Measurements from ENCODE around the gene KCNQ1OT1. TPM values are rescaled to one million over a fixed set of nuclear protein-coding genes. Genes with fewer than 3 reads are reported as not detected.

KCNQ1OT1 gene
- total and polyA plus RNA-seq, 4 donors: 0.05 to 4.9 (median 0.61) TPM

- Histone ChIP-seq H3K4me1 (ENCODE audit: control insufficient read depth in 4 of 4, insufficient read depth in 4 of 4, low read length in 3 of 4) (peaks cover 0 to 17% (median 7%) of the 10 kb centered on the region in 4 donors), H3K4me3 (ENCODE audit: low read depth in 1 of 3, low read length in 3 of 3) (no peak overlapping the region), H3K27ac (ENCODE audit: low read depth in 1 of 2, low read length in 2 of 2) (no peak overlapping the region), H3K9ac (ENCODE audit: low read depth in 1 of 2, low read length in 2 of 2) (no peak overlapping the region), H3K27me3 (ENCODE audit: control insufficient read depth in 4 of 4, insufficient read depth in 4 of 4, low read length in 3 of 4) (no peaks in the 10 kb centered on the region), H3K36me3 (ENCODE audit: control insufficient read depth in 4 of 4, insufficient read depth in 3 of 4, low read depth in 1 of 4, low read length in 3 of 4) (no peaks in the 10 kb centered on the region), H3K9me3 (ENCODE audit: control insufficient read depth in 4 of 4, low read length in 3 of 4) (no peaks in the 10 kb centered on the region)
- TF ChIP-seq CTCF (IDR thresholded peaks at IDR 0.05; ENCODE audit: low read depth, low read length, missing input control) (no peak), YY1 (IDR thresholded peaks at IDR 0.05) (no peak), TAF1 (conservative IDR thresholded peaks at IDR 0.05) (no peak), ATF3 (IDR thresholded peaks at IDR 0.05) (no peak), GABPA (IDR thresholded peaks at IDR 0.05 in 1 of 2, conservative IDR thresholded peaks at IDR 0.05 in 1 of 2) (no peak), REST (IDR thresholded peaks at IDR 0.05) (no peak), RXRA (IDR thresholded peaks at IDR 0.05) (no peak), HNF4A (conservative IDR thresholded peaks at IDR 0.05) (no peak), FOXA2 (IDR thresholded peaks at IDR 0.05) (no peak), ZBTB33 (IDR thresholded peaks at IDR 0.05) (no peak), RAD21 (IDR thresholded peaks at IDR 0.05) (no peak), SP1 (IDR thresholded peaks at IDR 0.05) (no peak), EGR1 (IDR thresholded peaks at IDR 0.05; ENCODE audit: low read depth in 2 of 2) (no peak), MAX (IDR thresholded peaks at IDR 0.05) (no peak)
- 83% methylated on average over 9 of the region's 9 CpGs for WGBS
- DNase-seq (ENCODE audit: low spot score): no peak
Observed at GRCh38 chr11:2694995-2695939, 4.5 kb downstream of the KCNQ1OT1 start.
